Activated CD4-positive, alpha-beta T cell treated with anti-CD3 and anti-CD28 coated beads for 48 hours (primary cell): ENCODE results near the gene PGRMC2.
"Not testable (repeated sequence)": the region's sequence is repeated elsewhere in the genome, so short reads cannot be mapped to it uniquely, and the experiment has no call there.

Source experiments
- DNase-seq: peaks from one replicate; pipeline ENCODE4 v3.0.0-alpha.2; 2020

The PGRMC2 gene

GRCh38 chr4:128265550-128265949, 22.1 kb downstream of the PGRMC2 start:
- DNase-seq, result not testable (repeated sequence)

GRCh38 chr4:128259889-128260288, 27.7 kb downstream of the PGRMC2 start:
- DNase-seq, result not testable (repeated sequence)

- not testable (repeated sequence) for DNase-seq
Observed at GRCh38 chr4:128258166-128258565, 29.4 kb downstream of the PGRMC2 start.

GRCh38 chr4:128256539-128256938, 31.1 kb downstream of the PGRMC2 start:
- no peak for DNase-seq

- no peak for DNase-seq
Observed at GRCh38 chr4:128255906-128256305, 31.7 kb downstream of the PGRMC2 start.

- no peak for DNase-seq
Observed at GRCh38 chr4:128249787-128250668, 37.6 kb downstream of the PGRMC2 start.

- no peak for DNase-seq
Observed at GRCh38 chr4:128247906-128248305, 39.7 kb downstream of the PGRMC2 start.

GRCh38 chr4:128245391-128245790, 42.2 kb downstream of the PGRMC2 start:
- DNase-seq, result not testable (repeated sequence)

- DNase-seq, result no peak
Observed at GRCh38 chr4:128244379-128244778, 43.2 kb downstream of the PGRMC2 start.

- DNase-seq, result no peak
Observed at GRCh38 chr4:128242601-128243000, 45.0 kb downstream of the PGRMC2 start.

- no peak for DNase-seq
Observed at GRCh38 chr4:128241981-128242380, 45.6 kb downstream of the PGRMC2 start.

GRCh38 chr4:128241425-128241913, 46.1 kb downstream of the PGRMC2 start:
- DNase-seq, result no peak

GRCh38 chr4:128241019-128241418, 46.6 kb downstream of the PGRMC2 start:
- DNase-seq, result no peak

- DNase-seq, result no peak
Observed at GRCh38 chr4:128234836-128235235, 52.8 kb downstream of the PGRMC2 start.

- no peak for DNase-seq
Observed at GRCh38 chr4:128232719-128233118, 54.9 kb downstream of the PGRMC2 start.

- DNase-seq, result no peak
Observed at GRCh38 chr4:128228845-128229795, 58.5 kb downstream of the PGRMC2 start.

- DNase-seq, result no peak
Observed at GRCh38 chr4:128227991-128228571, 59.5 kb downstream of the PGRMC2 start.

- no peak for DNase-seq
Observed at GRCh38 chr4:128225148-128225547, 62.5 kb downstream of the PGRMC2 start.

- no peak for DNase-seq
Observed at GRCh38 chr4:128221586-128221985, 66.0 kb downstream of the PGRMC2 start.

GRCh38 chr4:128220286-128221235, 67.1 kb downstream of the PGRMC2 start:
- no peak for DNase-seq
